Erythroblast (primary cell): Measurements from ENCODE around the gene PRAF2.

Experiments
- GATA1 ChIP-seq: IDR thresholded peaks from 2 replicates; pipeline ENCODE4 v1.6.1; 2011; ENCODE audit warnings: low read depth, mild to moderate bottlenecking, control low read depth, low read length, moderate library complexity
- POLR2A ChIP-seq: IDR thresholded peaks from 2 replicates; pipeline ENCODE4 v1.6.1; 2011; ENCODE audit warnings: mild to moderate bottlenecking, low read length

DNA sequence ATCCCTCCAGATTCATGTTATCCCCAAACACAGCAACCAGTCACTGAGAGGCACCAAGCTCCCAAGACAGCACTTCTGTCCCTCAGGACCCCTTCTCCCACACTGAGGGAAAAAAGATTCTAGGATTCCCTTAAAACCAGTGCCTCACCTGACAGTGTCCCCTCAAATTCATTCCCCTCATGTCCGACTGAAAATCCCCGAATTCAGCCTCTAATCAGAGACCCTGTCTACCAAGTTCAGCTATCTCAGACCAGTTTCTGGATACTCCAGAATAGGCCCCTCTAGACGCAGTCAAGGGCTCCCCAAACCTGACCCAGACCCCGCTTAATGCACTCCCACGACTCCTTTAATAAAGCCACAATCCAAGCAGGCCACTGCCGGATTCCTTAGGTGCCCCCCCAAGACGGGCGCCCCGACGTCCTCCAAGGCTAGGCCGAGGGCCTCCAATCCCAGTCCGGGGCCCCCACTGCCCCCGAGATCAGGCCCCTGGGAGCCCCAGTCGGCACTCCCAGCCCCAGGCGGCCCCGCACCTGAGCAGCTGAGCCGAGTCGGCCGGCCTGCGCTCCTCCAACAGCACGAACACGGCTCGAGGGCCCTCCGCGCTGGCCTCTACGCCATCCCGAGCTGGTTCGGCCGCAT is 31.1 kb downstream of the PRAF2 start:
- TF ChIP-seq POLR2A (no peak), GATA1 (no peak)
